Neuronal stem cell (in vitro differentiated cells): ENCODE results near the gene PPP4R2.

Source experiments
- DNase-seq: peaks from one replicate; pipeline ENCODE4 v3.0.0-alpha.2; 2013; ENCODE audit warnings: low spot score
- H2AFZ ChIP-seq: one replicate; pipeline ENCODE4 v1.6.1; 2013; ENCODE audit warnings: mild to moderate bottlenecking, low read length, inconsistent platforms
- H2AK5ac ChIP-seq: 2 replicates; pipeline ENCODE4 v1.6.1; 2013; ENCODE audit warnings: low read depth, mild to moderate bottlenecking, inconsistent platforms, low read length, moderate library complexity, mixed read lengths
- H2BK120ac ChIP-seq: 2 replicates; pipeline ENCODE4 v1.6.1; 2013; ENCODE audit warnings: low read depth, mild to moderate bottlenecking, inconsistent platforms, low read length, moderate library complexity, mixed read lengths
- H2BK12ac ChIP-seq: one replicate; pipeline ENCODE4 v1.6.1; 2013; ENCODE audit warnings: low read length, inconsistent platforms
- H2BK15ac ChIP-seq: 2 replicates; pipeline ENCODE4 v1.6.1; 2013; ENCODE audit warnings: mild to moderate bottlenecking, low read length, inconsistent platforms, mixed read lengths
- H2BK5ac ChIP-seq: one replicate; pipeline ENCODE4 v1.6.1; 2013; ENCODE audit warnings: inconsistent platforms, mild to moderate bottlenecking, low read length, moderate library complexity
- H3K14ac ChIP-seq: one replicate; pipeline ENCODE4 v1.6.1; 2013; ENCODE audit warnings: low read length, inconsistent platforms
- H3K18ac ChIP-seq: 2 replicates; pipeline ENCODE4 v1.6.1; 2013; ENCODE audit warnings: low read length, inconsistent platforms
- H3K23ac ChIP-seq: 2 replicates; pipeline ENCODE4 v1.6.1; 2013; ENCODE audit warnings: low read depth, mild to moderate bottlenecking, mixed read lengths, low read length, inconsistent platforms; ENCODE audit not compliant: poor library complexity
- H3K27ac ChIP-seq: replicated peaks from 3 replicates; pipeline ENCODE4 v1.5.1; 2013; ENCODE audit warnings: low read length, inconsistent platforms
- H3K27me3 ChIP-seq, 3 experiments: 2 replicates each; pipeline ENCODE4 v1.6.1; 2013; ENCODE audit warnings: low read length in 3 of 3, mild to moderate bottlenecking in 2 of 3, inconsistent platforms in 1 of 3, low read depth in 1 of 3, mixed read lengths in 1 of 3, moderate library complexity in 1 of 3; ENCODE audit not compliant: control insufficient read depth in 3 of 3, insufficient read depth in 3 of 3
- H3K36me3 ChIP-seq, 2 donors: replicated peaks in 1 of 2; 2 replicates each; pipeline ENCODE4 v1.6.1; 2013; ENCODE audit warnings: low read length in 2 of 2; ENCODE audit not compliant: control insufficient read depth in 2 of 2, insufficient read depth in 2 of 2
- H3K4ac ChIP-seq: 2 replicates; pipeline ENCODE4 v1.6.1; 2013; ENCODE audit warnings: inconsistent platforms, mild to moderate bottlenecking, low read length, moderate library complexity
- H3K4me1 ChIP-seq, 2 donors: 1 replicate in 1 of 2; 2 replicates in 1 of 2; pipeline ENCODE4 v1.6.1; 2013; ENCODE audit warnings: low read length in 2 of 2, low read depth in 1 of 2; ENCODE audit not compliant: control insufficient read depth in 2 of 2, insufficient read depth in 1 of 2
- H3K4me2 ChIP-seq: one replicate; pipeline ENCODE4 v1.6.1; 2013; ENCODE audit warnings: mild to moderate bottlenecking, low read length, inconsistent platforms; ENCODE audit not compliant: insufficient read depth, poor library complexity, severe bottlenecking
- H3K4me3 ChIP-seq, 2 donors: 2 replicates each; pipeline ENCODE4 v1.5.1; 2013; ENCODE audit warnings: low read length in 2 of 2, mild to moderate bottlenecking in 2 of 2, inconsistent platforms in 1 of 2, moderate library complexity in 1 of 2
- H3K79me1 ChIP-seq: one replicate; pipeline ENCODE4 v1.6.1; 2013; ENCODE audit warnings: low read depth, mild to moderate bottlenecking, inconsistent platforms, low read length, moderate library complexity
- H3K9ac ChIP-seq: one replicate; pipeline ENCODE4 v1.6.1; 2013; ENCODE audit warnings: mild to moderate bottlenecking, low read depth, low read length, inconsistent platforms; ENCODE audit not compliant: poor library complexity
- H3K9me3 ChIP-seq, 2 donors: replicated peaks in 1 of 2; 2 replicates each; pipeline versions ENCODE3 to v1.6.1; 2013; ENCODE audit warnings: low read length in 2 of 2, mild to moderate bottlenecking in 2 of 2, inconsistent platforms in 1 of 2, low read depth in 1 of 2, mixed read lengths in 1 of 2, moderate library complexity in 1 of 2; ENCODE audit not compliant: control insufficient read depth in 2 of 2, insufficient read depth in 1 of 2
- H4K8ac ChIP-seq: one replicate; pipeline ENCODE4 v1.6.1; 2013; ENCODE audit warnings: low read depth, mild to moderate bottlenecking, inconsistent platforms, low read length, moderate library complexity
- H4K91ac ChIP-seq: one replicate; pipeline ENCODE4 v1.6.1; 2013; ENCODE audit warnings: low read length, low read depth, mild to moderate bottlenecking, inconsistent platforms; ENCODE audit not compliant: poor library complexity
- WGBS, 2 donors: extraction: QIAGEN DNeasy Blood & Tissue Kit; methylation state at CpG; one replicate each; pipeline ENCODE4 v1.1.7; 2013; ENCODE audit warnings: missing lambda C conversion rate in 2 of 2, mixed read lengths in 1 of 2; ENCODE audit not compliant: insufficient read length in 2 of 2, insufficient replicate concordance in 1 of 2; ENCODE audit errors: extremely low coverage in 2 of 2; 5-methylcytosine and 5-hydroxymethylcytosine counted together

PPP4R2 gene

DNA sequence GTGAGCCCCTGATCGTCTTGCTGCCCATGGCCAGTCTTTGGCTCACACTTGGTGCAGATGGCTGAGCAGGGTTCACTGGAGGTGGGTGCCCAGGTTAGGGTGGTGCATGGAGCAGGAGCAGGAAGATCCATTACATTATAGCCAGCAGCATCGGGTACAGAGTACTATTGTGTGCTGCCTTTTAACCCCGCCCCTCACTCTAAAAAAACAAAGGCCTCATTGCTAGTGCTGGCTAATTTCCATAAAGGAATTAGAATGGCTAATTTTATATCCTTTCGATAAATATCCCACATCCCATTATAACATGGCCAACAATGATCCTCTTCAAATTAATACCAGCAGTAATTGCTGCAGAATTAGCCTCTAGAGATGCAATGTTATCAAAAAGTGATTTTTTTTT, 45.8 kb upstream of the PPP4R2 start:
- Histone ChIP-seq H2BK15ac (no peak overlapping the region), H3K18ac (no peak overlapping the region), H3K4me2 (no peak overlapping the region), H2AFZ (no peak overlapping the region), H3K4me3 (no peak overlapping the region), H3K27ac (no peak overlapping the region), H3K9me3 (no peaks in the 10 kb centered on the region), H3K36me3 (no peaks in the 10 kb centered on the region), H3K23ac (no peak overlapping the region), H2BK120ac (no peak overlapping the region), H3K79me1 (no peaks in the 10 kb centered on the region), H3K4ac (no peak overlapping the region), H2BK5ac (no peak overlapping the region), H3K9ac (no peak overlapping the region), H2AK5ac (no peak overlapping the region), H3K14ac (no peak overlapping the region), H4K91ac (no peak overlapping the region), H3K27me3 (peaks cover 0 to 39% (median 0%) of the 10 kb centered on the region in 3 experiments), H4K8ac (no peak overlapping the region), H3K4me1 (peaks cover 0 to 3% of the 10 kb centered on the region in 2 donors), H2BK12ac (no peak overlapping the region)
- no peak for DNase-seq
- WGBS, 2 donors: no CpG with 5 or more reads among the region's 4 CpGs

DNA sequence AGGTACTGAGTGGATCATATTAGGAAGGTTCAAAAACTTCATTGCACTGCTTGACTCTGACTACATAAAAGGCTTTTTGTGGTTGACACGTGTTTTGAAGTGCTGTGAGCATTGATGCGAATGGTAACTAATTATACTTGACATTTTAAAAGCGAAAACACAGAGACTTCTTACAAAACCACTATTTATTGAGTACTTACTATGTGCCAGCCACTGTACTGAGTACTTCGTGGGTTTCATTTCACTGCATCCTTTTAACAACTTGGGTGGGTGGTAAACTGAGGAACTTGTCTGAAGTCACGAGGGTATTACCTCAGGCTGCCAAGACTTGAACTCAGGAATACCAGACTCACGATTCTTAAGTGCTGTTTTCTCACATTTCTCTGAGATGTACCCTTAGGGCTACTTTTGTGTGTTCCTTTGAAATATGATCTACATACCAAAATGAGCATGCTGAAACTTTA, 45.3 kb upstream of the PPP4R2 start:
- Histone ChIP-seq H3K4me1 (peaks cover 0 to 5% of the 10 kb centered on the region in 2 donors), H3K79me1 (no peaks in the 10 kb centered on the region), H2AK5ac (no peak overlapping the region), H2BK15ac (no peak overlapping the region), H3K9ac (no peak overlapping the region), H3K14ac (no peak overlapping the region), H2AFZ (no peak overlapping the region), H3K4me2 (no peak overlapping the region), H3K9me3 (no peaks in the 10 kb centered on the region), H3K4ac (no peak overlapping the region), H3K4me3 (no peak overlapping the region), H3K23ac (no peak overlapping the region), H2BK12ac (no peak overlapping the region), H3K18ac (no peak overlapping the region), H2BK120ac (no peak overlapping the region), H3K27ac (no peak overlapping the region), H2BK5ac (no peak overlapping the region), H3K36me3 (no peaks in the 10 kb centered on the region), H4K8ac (no peak overlapping the region), H4K91ac (no peak overlapping the region), H3K27me3 (peaks cover 0 to 40% (median 0%) of the 10 kb centered on the region in 3 experiments)
- no peak for DNase-seq
- whole genome bisulfite sequencing, 2 donors: no CpG with 5 or more reads among the region's 6 CpGs

DNA sequence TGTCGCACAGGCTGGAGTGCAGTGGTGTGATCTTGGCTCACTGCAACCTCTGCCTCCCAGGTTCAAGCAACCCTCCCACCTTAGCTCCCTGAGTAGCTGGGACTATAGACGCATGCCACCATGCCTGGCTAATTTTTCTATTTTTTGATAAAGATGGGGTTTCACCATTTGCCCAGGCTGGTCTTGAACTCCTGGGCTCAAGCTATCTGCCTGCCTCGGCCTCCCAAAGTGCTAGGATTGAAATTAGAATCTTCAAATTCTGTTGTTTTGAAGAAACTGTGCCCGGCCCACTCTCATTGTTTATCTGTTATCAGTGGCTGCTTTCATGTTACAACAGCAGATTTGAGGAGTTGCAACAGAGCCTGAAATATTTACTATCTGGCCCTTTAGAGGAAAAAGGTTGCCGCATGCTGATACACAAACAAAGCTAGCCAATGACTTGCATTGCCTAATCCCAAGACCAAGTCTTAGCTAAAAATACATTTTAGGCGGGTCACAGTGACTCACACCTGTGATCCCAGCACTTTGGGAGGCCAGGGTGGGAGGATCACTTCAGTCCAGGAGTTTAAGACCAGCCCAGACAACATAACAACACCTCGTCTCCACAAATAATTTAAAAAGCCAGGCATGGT, 43.2 kb upstream of the PPP4R2 start:
- DNase-seq: no peak
- H2BK120ac ChIP-seq: no peak overlapping the region
- no peaks in the 10 kb centered on the region for H3K36me3 ChIP-seq

DNA sequence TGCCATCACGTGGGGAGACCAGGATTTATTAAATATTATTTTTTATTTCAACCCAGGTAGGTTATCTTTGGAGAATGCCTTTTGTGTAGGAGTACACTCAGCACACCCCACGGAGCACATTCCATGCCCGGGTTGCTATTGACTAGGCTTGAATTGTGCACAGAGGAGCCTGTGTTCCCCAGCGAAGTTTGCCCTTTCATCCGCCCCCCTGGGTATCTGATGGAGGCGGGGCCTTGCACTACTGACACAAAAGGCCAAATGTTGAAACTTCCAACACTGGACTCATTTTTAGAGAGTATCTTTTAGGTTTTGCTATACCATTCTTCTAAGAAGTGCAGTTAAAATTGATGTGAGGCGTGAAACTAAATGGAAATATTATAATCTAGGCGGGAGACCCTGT, 39.3 kb upstream of the PPP4R2 start:
- Histone ChIP-seq H3K4ac (no peak overlapping the region), H4K8ac (no peak overlapping the region), H3K4me3 (no peak overlapping the region), H3K9me3 (no peaks in the 10 kb centered on the region), H2AFZ (peak overlapping the region; percentile 4), H3K23ac (no peak overlapping the region), H3K9ac (no peak overlapping the region), H3K36me3 (no peaks in the 10 kb centered on the region), H4K91ac (no peak overlapping the region), H3K14ac (no peak overlapping the region), H2AK5ac (no peak overlapping the region), H2BK15ac (no peak overlapping the region), H2BK12ac (no peak overlapping the region), H2BK5ac (no peak overlapping the region), H3K4me1 (peaks cover 5 to 8% of the 10 kb centered on the region in 2 donors), H3K4me2 (peak overlapping the region; percentile 11), H3K27ac (peak overlapping the region; percentile 66), H3K27me3 (peaks cover 0 to 39% (median 0%) of the 10 kb centered on the region in 3 experiments), H3K79me1 (no peaks in the 10 kb centered on the region), H2BK120ac (no peak overlapping the region), H3K18ac (no peak overlapping the region)
- DNase-seq: peak; percentile 53
- WGBS, 2 donors: no CpG with 5 or more reads among the region's 8 CpGs

More for the DNA sequence above, 43.2 kb upstream of the PPP4R2 start:
- no peak overlapping the region for H4K8ac ChIP-seq
- H2BK12ac ChIP-seq: no peak overlapping the region
- H3K27ac ChIP-seq: no peak overlapping the region
- peaks cover 0 to 38% (median 0%) of the 10 kb centered on the region in 3 experiments for H3K27me3 ChIP-seq
- no peak overlapping the region for H2AFZ ChIP-seq
- no peak overlapping the region for H2BK15ac ChIP-seq
- H4K91ac ChIP-seq: no peak overlapping the region
- H3K9ac ChIP-seq: no peak overlapping the region
- WGBS, 2 donors: no CpG with 5 or more reads among the region's 7 CpGs
- no peak overlapping the region for H3K4ac ChIP-seq
- H3K14ac ChIP-seq: no peak overlapping the region
- no peaks in the 10 kb centered on the region for H3K79me1 ChIP-seq
- no peak overlapping the region for H2BK5ac ChIP-seq
- H3K23ac ChIP-seq: no peak overlapping the region
- H3K9me3 ChIP-seq: no peaks in the 10 kb centered on the region
- H3K18ac ChIP-seq: no peak overlapping the region
- no peak overlapping the region for H3K4me2 ChIP-seq
- H2AK5ac ChIP-seq: no peak overlapping the region
- peaks cover 5 to 8% of the 10 kb centered on the region in 2 donors for H3K4me1 ChIP-seq
- H3K4me3 ChIP-seq: no peak overlapping the region
